PFSK-1 (cell line): ENCODE measurements around the gene ASCC3.

Experiments
- FOXP2 ChIP-seq: optimal IDR thresholded peaks from 2 replicates; pipeline ENCODE3; 2011; ENCODE audit warnings: borderline replicate concordance, control low read depth, inconsistent platforms; ENCODE audit not compliant: insufficient read depth; ENCODE audit errors: extremely low read length, extremely low read depth
- POLR2AphosphoS5 ChIP-seq: IDR thresholded peaks from 2 replicates; pipeline ENCODE4 v1.6.1; 2012; ENCODE audit warnings: low read depth, mild to moderate bottlenecking, control low read depth, low read length, moderate library complexity
- REST ChIP-seq, 2 experiments: IDR thresholded peaks; 2 replicates each; pipeline versions ENCODE4 v1.6.1 to v1.8.0; 2011 to 2012; ENCODE audit warnings: low read depth in 2 of 2, low read length in 2 of 2, control low read depth in 1 of 2, inconsistent platforms in 1 of 2, mild to moderate bottlenecking in 1 of 2, moderate library complexity in 1 of 2; ENCODE audit not compliant: insufficient read depth in 1 of 2
- SIN3A ChIP-seq: IDR thresholded peaks from 2 replicates; pipeline ENCODE4 v1.6.1; 2012; ENCODE audit warnings: mild to moderate bottlenecking, low read length, moderate library complexity, borderline replicate concordance; ENCODE audit not compliant: insufficient read depth
- TAF1 ChIP-seq: IDR thresholded peaks from 2 replicates; pipeline ENCODE4 v1.6.1; 2012; ENCODE audit warnings: low read length, control low read depth, borderline replicate concordance; ENCODE audit not compliant: insufficient read depth

The ASCC3 gene

GRCh38 chr6:100740439-100740838 lies 140.7 kb downstream of the ASCC3 start:
- TF ChIP-seq POLR2AphosphoS5, result no peak

- TF ChIP-seq TAF1, result no peak
Observed at GRCh38 chr6:100731411-100731810, 149.7 kb downstream of the ASCC3 start.

- TF ChIP-seq POLR2AphosphoS5, result no peak
- TF ChIP-seq SIN3A, result no peak
- TF ChIP-seq TAF1, result no peak
- no peak for TF ChIP-seq FOXP2
- TF ChIP-seq REST (IDR thresholded peaks at IDR 0.05; ENCODE audit: insufficient read depth in 1 of 2, low read depth in 2 of 2, low read length in 2 of 2), result no peak
Observed at GRCh38 chr6:100730001-100730980, 150.8 kb downstream of the ASCC3 start.

GRCh38 chr6:100726666-100727065 lies 154.5 kb downstream of the ASCC3 start:
- TF ChIP-seq SIN3A (no peak), FOXP2 (no peak)

GRCh38 chr6:100724696-100725095 lies 156.4 kb downstream of the ASCC3 start:
- TF ChIP-seq SIN3A (no peak), FOXP2 (no peak), POLR2AphosphoS5 (no peak), TAF1 (no peak), REST (IDR thresholded peaks at IDR 0.05; ENCODE audit: insufficient read depth in 1 of 2, low read depth in 2 of 2, low read length in 2 of 2) (no peak)

GRCh38 chr6:100724222-100724621 lies 156.9 kb downstream of the ASCC3 start:
- TF ChIP-seq POLR2AphosphoS5, result no peak
- TF ChIP-seq FOXP2, result no peak
- no peak for TF ChIP-seq TAF1
- TF ChIP-seq REST (IDR thresholded peaks at IDR 0.05; ENCODE audit: insufficient read depth in 1 of 2, low read depth in 2 of 2, low read length in 2 of 2), result no peak
- TF ChIP-seq SIN3A, result no peak

GRCh38 chr6:100721256-100721655 lies 159.9 kb downstream of the ASCC3 start:
- TF ChIP-seq POLR2AphosphoS5 (no peak), FOXP2 (no peak), REST (IDR thresholded peaks at IDR 0.05; ENCODE audit: insufficient read depth in 1 of 2, low read depth in 2 of 2, low read length in 2 of 2) (no peak), TAF1 (no peak)
